ENCODE data around the gene NR1D2.

DNA sequence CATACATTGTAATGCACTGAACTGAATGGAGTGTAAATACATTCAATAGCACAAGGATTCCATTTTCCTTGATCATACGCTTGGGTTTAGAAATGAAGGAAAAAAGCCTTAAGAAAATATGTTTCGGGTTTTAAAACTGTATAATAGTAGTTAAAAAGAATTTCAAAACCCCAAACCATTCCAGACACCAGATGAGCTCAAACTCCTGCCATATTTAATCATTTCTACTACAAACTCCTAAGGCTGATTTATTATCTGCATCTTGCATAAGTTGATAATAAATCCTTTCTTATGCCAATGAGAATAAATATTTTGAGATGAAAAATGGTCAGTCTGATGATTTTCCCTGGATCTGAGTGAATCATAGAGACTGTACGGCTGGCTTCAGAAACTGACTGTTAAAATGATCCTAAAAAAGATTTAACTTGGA, 51.0 kb downstream of the NR1D2 start:
- TF ChIP-seq, protein P1, sequence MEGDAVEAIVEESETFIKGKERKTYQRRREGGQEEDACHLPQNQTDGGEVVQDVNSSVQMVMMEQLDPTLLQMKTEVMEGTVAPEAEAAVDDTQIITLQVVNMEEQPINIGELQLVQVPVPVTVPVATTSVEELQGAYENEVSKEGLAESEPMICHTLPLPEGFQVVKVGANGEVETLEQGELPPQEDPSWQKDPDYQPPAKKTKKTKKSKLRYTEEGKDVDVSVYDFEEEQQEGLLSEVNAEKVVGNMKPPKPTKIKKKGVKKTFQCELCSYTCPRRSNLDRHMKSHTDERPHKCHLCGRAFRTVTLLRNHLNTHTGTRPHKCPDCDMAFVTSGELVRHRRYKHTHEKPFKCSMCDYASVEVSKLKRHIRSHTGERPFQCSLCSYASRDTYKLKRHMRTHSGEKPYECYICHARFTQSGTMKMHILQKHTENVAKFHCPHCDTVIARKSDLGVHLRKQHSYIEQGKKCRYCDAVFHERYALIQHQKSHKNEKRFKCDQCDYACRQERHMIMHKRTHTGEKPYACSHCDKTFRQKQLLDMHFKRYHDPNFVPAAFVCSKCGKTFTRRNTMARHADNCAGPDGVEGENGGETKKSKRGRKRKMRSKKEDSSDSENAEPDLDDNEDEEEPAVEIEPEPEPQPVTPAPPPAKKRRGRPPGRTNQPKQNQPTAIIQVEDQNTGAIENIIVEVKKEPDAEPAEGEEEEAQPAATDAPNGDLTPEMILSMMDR (conservative IDR thresholded peaks at IDR 0.05 in 1 of 2, IDR thresholded peaks at IDR 0.05 in 1 of 2; ENCODE audit: extremely low read depth in 1 of 2, insufficient read depth in 1 of 2, low read depth in 1 of 2, low read length in 2 of 2): no peak
- no peak for TF ChIP-seq EZH2 (IDR thresholded peaks at IDR 0.05; ENCODE audit: borderline replicate concordance, low read length)

All from mammary epithelial cell (primary cell).